Esophagus squamous epithelium (tissue), 5 donors: ENCODE results near the gene WDR37. TPM values are rescaled to one million over a fixed set of nuclear protein-coding genes. Genes with fewer than 3 reads are reported as not detected.

Experiments used
- DNase-seq: peaks from one replicate; lab custom pipeline; 2025; lab: John Stamatoyannopoulos, UW
- H3K27ac ChIP-seq, 4 donors: fragments of 200-600 bp; sonication (generic); one replicate each; pipeline ENCODE4 v1.5.1; 2016 to 2019; ENCODE audit warnings: mild to moderate bottlenecking in 1 of 4
- H3K27me3 ChIP-seq, 4 donors: fragments of 200-600 bp; sonication (generic); 1 replicate in 3 of 4; 2 replicates in 1 of 4; pipeline versions ENCODE4 v1.5.1 to v1.6.0; 2017 to 2021; ENCODE audit warnings: antibody characterized with exemption in 1 of 4
- H3K36me3 ChIP-seq, 3 donors: fragments of 200-600 bp; sonication (generic); one replicate each; pipeline ENCODE4 v1.5.1; 2016 to 2019
- H3K4me1 ChIP-seq, 3 donors: fragments of 200-600 bp; sonication (generic); one replicate each; pipeline ENCODE4 v1.5.1; 2017 to 2019
- H3K4me3 ChIP-seq, 4 donors: fragments of 200-600 bp; sonication (generic); 1 replicate in 3 of 4; 2 replicates in 1 of 4; pipeline ENCODE4 v1.5.1; 2016 to 2019; ENCODE audit warnings: mild to moderate bottlenecking in 2 of 4, moderate library complexity in 1 of 4
- H3K9me3 ChIP-seq, 3 donors: fragments of 200-600 bp; sonication (generic); one replicate each; pipeline ENCODE4 v1.5.1; 2016 to 2019
- POLR2A ChIP-seq, 4 donors: fragments of 450-650 bp; IDR thresholded peaks; one replicate each; pipeline ENCODE4 v1.6.1; 2017; ENCODE audit warnings: antibody characterized with exemption in 4 of 4, mild to moderate bottlenecking in 4 of 4, moderate library complexity in 3 of 4
- WGBS, 2 donors: methylation state at CpG; one replicate each; pipeline ENCODE4 v1.1.5; 2018; 5-methylcytosine and 5-hydroxymethylcytosine counted together
- intact Hi-C: fragments of 100-400 bp; cut with DNase I; formaldehyde crosslinking; loops from one replicate; pipeline ENCODE4 v1.15.0; 2022
- total RNA-seq, 4 donors: library from RNA; depleted of rRNA; stranded (reverse); fragments of >200 nt; gene quantifications; one replicate each; pipeline ENCODE4 v1.1.0, GENCODE V29; 2016
- TF ChIP-seq, protein P1 (sequence below), 6 experiments: fragments of 450-650 bp in 4 of 6; fragments of 200-600 bp in 2 of 6; sonication (generic) in 2 of 6; IDR thresholded peaks; one replicate each; pipeline ENCODE4 v1.5.1; 2016 to 2019; ENCODE audit warnings: antibody characterized with exemption in 6 of 6, mild to moderate bottlenecking in 4 of 6, moderate library complexity in 4 of 6
- donor health status: DM: yes; HTN: yes; CAD: no.

WDR37 gene
- total RNA-seq, 4 donors from 2014 or later, result 7.5 to 17.2 (median 11.3) TPM

DNA sequence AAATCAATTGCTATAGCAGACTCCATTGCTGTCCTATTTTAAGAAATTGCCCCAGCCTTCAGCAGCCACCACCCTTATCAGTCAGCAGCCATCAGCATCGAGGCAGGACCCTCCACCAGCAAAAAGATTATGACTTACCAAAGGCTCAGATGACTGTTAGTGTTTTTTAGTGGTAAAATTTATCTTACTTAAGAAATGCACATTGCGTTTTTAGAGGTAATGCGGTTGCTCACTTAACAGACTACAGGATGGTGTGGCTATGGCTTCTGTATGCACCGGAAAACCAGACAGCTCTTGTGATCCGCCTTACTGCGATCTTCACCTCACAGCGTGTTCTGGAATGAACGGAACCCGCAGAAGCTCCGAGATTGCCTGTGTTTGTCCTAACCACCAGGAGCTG, 58.1 kb downstream of the WDR37 start:
- WGBS, 2 donors, result 83 to 92% methylated on average over 10 of the region's 10 CpGs
- peaks cover 10 to 98% (median 31%) of the 10 kb centered on the region in 3 donors for H3K36me3 ChIP-seq

DNA sequence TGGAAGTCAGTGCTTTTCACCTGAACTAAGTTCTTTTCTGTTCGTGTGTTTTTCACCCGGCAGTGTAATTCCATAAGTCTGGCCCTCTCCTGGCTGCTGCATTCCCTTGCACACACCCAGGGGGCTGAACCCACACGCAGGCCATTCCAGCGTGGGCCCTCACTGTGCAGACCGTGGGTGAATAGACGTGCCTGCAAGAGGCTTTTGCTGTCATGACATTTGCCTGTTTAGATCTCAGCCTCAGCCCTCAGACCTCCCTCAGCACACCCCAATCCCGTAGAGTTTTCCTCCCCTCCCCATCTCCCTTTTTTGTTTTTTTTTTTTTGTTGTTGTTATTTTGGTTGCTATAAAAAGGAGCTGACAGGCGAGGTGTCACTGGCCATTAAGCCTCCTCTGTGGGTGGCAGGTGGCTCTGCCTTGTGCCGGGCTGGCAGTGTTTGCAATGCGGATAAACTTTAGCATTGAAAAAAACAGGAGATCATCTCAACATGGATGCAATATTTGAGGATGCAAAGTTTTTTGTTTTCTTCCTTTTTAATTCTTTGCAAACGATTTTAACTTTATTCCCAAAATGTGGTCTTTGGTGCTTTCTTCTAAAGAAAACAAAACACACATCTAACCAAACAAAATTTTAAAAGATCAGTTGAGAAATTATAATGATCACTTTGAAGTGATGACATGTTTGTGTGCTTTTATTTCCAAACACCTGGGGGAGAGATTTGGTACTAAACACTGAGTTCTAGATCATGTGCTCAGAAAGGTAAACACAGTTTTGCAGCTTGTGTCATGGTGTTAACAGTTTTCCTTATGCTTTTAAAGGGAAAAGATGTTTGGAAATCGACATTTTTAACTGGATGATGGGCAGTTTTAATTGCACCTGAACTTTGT, 58.8 kb downstream of the WDR37 start:
- Histone ChIP-seq H3K27me3 (no peaks in the 10 kb centered on the region), H3K4me3 (no peak overlapping the region), H3K27ac (no peak overlapping the region), H3K9me3 (no peaks in the 10 kb centered on the region), H3K4me1 (peaks cover 0 to 8% (median 8%) of the 10 kb centered on the region in 3 donors), H3K36me3 (peaks cover 10 to 98% (median 35%) of the 10 kb centered on the region in 3 donors)
- intact Hi-C loops, result no loop called here
- no peak for DNase-seq
- WGBS, 2 donors, result 67 to 75% methylated on average over 12 of the region's 12 CpGs
- TF ChIP-seq, protein P1, sequence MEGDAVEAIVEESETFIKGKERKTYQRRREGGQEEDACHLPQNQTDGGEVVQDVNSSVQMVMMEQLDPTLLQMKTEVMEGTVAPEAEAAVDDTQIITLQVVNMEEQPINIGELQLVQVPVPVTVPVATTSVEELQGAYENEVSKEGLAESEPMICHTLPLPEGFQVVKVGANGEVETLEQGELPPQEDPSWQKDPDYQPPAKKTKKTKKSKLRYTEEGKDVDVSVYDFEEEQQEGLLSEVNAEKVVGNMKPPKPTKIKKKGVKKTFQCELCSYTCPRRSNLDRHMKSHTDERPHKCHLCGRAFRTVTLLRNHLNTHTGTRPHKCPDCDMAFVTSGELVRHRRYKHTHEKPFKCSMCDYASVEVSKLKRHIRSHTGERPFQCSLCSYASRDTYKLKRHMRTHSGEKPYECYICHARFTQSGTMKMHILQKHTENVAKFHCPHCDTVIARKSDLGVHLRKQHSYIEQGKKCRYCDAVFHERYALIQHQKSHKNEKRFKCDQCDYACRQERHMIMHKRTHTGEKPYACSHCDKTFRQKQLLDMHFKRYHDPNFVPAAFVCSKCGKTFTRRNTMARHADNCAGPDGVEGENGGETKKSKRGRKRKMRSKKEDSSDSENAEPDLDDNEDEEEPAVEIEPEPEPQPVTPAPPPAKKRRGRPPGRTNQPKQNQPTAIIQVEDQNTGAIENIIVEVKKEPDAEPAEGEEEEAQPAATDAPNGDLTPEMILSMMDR (IDR thresholded peaks at IDR 0.05), result no peak
- no peak for TF ChIP-seq POLR2A (IDR thresholded peaks at IDR 0.05)

More for the DNA sequence above, 58.1 kb downstream of the WDR37 start:
- H3K9me3 ChIP-seq, result no peaks in the 10 kb centered on the region
- intact Hi-C loops, result no loop called here
- no peak for TF ChIP-seq POLR2A (IDR thresholded peaks at IDR 0.05)
- TF ChIP-seq, protein P1 (IDR thresholded peaks at IDR 0.05), result no peak
- H3K4me1 ChIP-seq, result peaks cover 0 to 13% (median 11%) of the 10 kb centered on the region in 3 donors
- no peak overlapping the region for H3K4me3 ChIP-seq
- H3K27me3 ChIP-seq, result no peaks in the 10 kb centered on the region
- H3K27ac ChIP-seq, result no peak overlapping the region
- DNase-seq, result no peak

DNA sequence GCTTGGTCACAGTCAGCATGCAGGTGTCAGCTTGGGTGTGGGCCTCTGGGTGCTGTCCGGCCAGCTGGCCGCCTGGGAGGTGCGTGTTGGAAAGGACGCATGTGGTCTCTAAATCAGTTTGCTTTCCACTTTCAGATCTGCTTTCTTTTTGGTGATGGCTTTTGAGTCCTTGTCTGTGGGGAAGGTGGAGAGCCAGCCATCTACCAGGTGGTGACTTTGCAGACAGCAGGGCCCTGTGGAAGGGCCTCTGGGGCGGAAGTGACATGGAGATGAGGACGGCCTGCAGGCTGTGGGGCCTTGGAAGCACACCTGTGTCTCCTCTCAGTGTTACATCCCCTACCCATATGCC, 59.4 kb downstream of the WDR37 start:
- intact Hi-C loops, result no loop called here
- Histone ChIP-seq H3K27ac (no peak overlapping the region), H3K36me3 (peaks cover 10 to 98% (median 35%) of the 10 kb centered on the region in 3 donors)

DNA sequence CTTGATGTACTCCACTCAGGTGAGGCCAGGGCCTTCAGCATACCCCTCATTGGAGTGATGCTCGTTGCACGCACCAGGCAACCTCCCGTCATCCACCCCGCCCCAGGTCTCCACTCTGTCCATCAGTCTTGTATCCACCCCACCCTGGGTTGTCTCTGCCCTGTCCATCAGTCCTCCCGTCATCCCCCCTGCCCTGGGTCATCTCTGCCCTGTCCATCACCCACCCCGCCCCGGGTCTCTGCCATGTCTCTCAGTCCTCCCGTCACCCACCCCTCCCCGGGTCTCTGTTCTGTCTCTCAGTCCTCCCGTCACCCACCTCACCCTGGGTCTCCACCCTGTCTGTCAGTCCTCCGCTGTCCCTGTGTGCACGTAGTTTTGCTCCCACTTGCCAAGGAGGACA, 59.9 kb downstream of the WDR37 start:
- Histone ChIP-seq H3K9me3 (no peaks in the 10 kb centered on the region), H3K27me3 (no peaks in the 10 kb centered on the region), H3K4me3 (no peak overlapping the region), H3K36me3 (peaks cover 10 to 98% (median 35%) of the 10 kb centered on the region in 3 donors), H3K4me1 (no peaks in the 10 kb centered on the region), H3K27ac (no peak overlapping the region)
- WGBS, 2 donors, result 95 to 96% methylated on average over 12 of the region's 12 CpGs
- no peak for DNase-seq
- intact Hi-C loops, result no loop called here
- TF ChIP-seq, protein P1 (IDR thresholded peaks at IDR 0.05), result no peak
- no peak for TF ChIP-seq POLR2A (IDR thresholded peaks at IDR 0.05)

More for the DNA sequence above, 59.4 kb downstream of the WDR37 start:
- peaks cover 0 to 2% (median 2%) of the 10 kb centered on the region in 3 donors for H3K4me1 ChIP-seq
- WGBS, 2 donors, result 88 to 89% methylated on average over 6 of the region's 6 CpGs
- no peaks in the 10 kb centered on the region for H3K9me3 ChIP-seq
- H3K27me3 ChIP-seq, result no peaks in the 10 kb centered on the region
- no peak for DNase-seq
- no peak overlapping the region for H3K4me3 ChIP-seq
- TF ChIP-seq, protein P1 (IDR thresholded peaks at IDR 0.05), result no peak
- TF ChIP-seq POLR2A (IDR thresholded peaks at IDR 0.05), result no peak

DNA sequence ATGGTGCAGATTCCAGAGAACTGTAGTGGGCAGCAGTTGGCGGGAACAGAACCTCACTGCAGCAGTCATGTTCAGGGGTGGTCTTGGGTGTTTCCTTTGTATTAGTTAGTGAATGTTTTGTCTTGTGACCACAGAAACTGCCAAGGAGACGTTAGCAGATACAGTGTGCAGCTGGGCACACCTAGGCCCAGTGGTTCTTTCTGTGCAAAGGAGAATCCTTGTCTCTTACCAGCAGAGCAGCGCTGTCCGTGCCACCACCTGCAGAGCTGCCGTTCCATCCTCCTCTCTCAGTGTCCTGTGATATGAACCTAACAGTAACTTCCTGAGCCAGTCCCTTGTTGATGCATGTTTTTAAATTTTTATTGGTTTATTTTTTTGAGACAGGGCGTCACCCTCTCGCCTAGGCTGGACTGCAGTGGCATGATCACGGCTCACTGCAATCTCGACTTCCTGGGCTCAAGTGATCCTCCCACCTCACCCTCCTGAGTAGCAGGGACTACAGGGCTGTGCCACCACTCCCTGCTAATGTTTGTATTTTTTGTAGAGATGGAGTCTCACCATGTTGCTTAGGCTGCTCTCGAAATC, 60.6 kb downstream of the WDR37 start:
- H3K27ac ChIP-seq, result no peak overlapping the region
- peaks cover 10 to 98% (median 38%) of the 10 kb centered on the region in 3 donors for H3K36me3 ChIP-seq
- 91 to 96% methylated on average over 9 to 10 of the region's 10 CpGs for WGBS, 2 donors
- intact Hi-C loops, result no loop called here
- H3K4me1 ChIP-seq, result no peaks in the 10 kb centered on the region
- H3K27me3 ChIP-seq, result no peaks in the 10 kb centered on the region
- no peak for TF ChIP-seq POLR2A (IDR thresholded peaks at IDR 0.05)
- TF ChIP-seq, protein P1 (IDR thresholded peaks at IDR 0.05), result no peak
- no peaks in the 10 kb centered on the region for H3K9me3 ChIP-seq
- no peak overlapping the region for H3K4me3 ChIP-seq
- no peak for DNase-seq
